22Rv1 (cell line): ENCODE results near the gene LRRC3B.

Experiments used
- H3K27ac ChIP-seq: fragments of 450-650 bp; 2 replicates; pipeline ENCODE4 v1.5.1; 2017
- CTCF ChIP-seq: fragments of 450-650 bp; IDR thresholded peaks from 2 replicates; pipeline ENCODE4 v1.5.1; 2017; ENCODE audit warnings: mild to moderate bottlenecking
- ZFX ChIP-seq: fragments of 450-650 bp; IDR thresholded peaks from 2 replicates; pipeline ENCODE4 v1.6.1; 2017; ENCODE audit warnings: antibody characterized with exemption, borderline replicate concordance

Gene LRRC3B

GRCh38 chr3:26631390-26631738 lies 8.8 kb downstream of the LRRC3B start:
- H3K27ac ChIP-seq, result no peak overlapping the region
- TF ChIP-seq CTCF, result no peak
- no peak for TF ChIP-seq ZFX

- TF ChIP-seq CTCF (no peak), ZFX (no peak)
Measured at GRCh38 chr3:26634601-26635000, 12.0 kb downstream of the LRRC3B start.

GRCh38 chr3:26636096-26636727 lies 13.6 kb downstream of the LRRC3B start:
- H3K27ac ChIP-seq, result no peak overlapping the region
- TF ChIP-seq ZFX (no peak), CTCF (no peak)

More at GRCh38 chr3:26634601-26635000, 12.0 kb downstream of the LRRC3B start:
- no peak overlapping the region for H3K27ac ChIP-seq

- TF ChIP-seq CTCF (no peak), ZFX (no peak)
- no peak overlapping the region for H3K27ac ChIP-seq
Measured at GRCh38 chr3:26637698-26638097, 15.1 kb downstream of the LRRC3B start.

GRCh38 chr3:26638113-26638512 lies 15.5 kb downstream of the LRRC3B start:
- no peak overlapping the region for H3K27ac ChIP-seq
- TF ChIP-seq ZFX (no peak), CTCF (no peak)

GRCh38 chr3:26639339-26639738 lies 16.8 kb downstream of the LRRC3B start:
- H3K27ac ChIP-seq, result no peak overlapping the region
- TF ChIP-seq CTCF (no peak), ZFX (no peak)

GRCh38 chr3:26647078-26647477 lies 24.5 kb downstream of the LRRC3B start:
- H3K27ac ChIP-seq, result no peak overlapping the region
- TF ChIP-seq ZFX (no peak), CTCF (no peak)
